Measurements from ENCODE around the gene CBX4. TPM values are rescaled to one million over a fixed set of nuclear protein-coding genes. Genes with fewer than 3 reads are reported as not detected.

CBX4 gene
- total and polyA plus RNA-seq, 2 of the 13 experiments (the other 11 are each of a cell fraction or from before 2014, with no cell fraction given): 25.8 to 50.8 TPM

GRCh38 chr17:79822583-79823124 is 16.6 kb downstream of the CBX4 start (continued):
- TF ChIP-seq MIER2 (CRISPR knock-in tag; IDR thresholded peaks at IDR 0.05) (peak; percentile 82), ZNF781 (CRISPR knock-in tag; IDR thresholded peaks at IDR 0.05; ENCODE audit: borderline replicate concordance, not compliant biosample characterization) (no peak), SKI (IDR thresholded peaks at IDR 0.05; ENCODE audit: partially characterized antibody) (no peak), ZNF276 (CRISPR knock-in tag; IDR thresholded peaks at IDR 0.05; ENCODE audit: low read depth) (0 out of 2 replicates have a peak, but pooled peaks have one; percentile 26), YEATS2 (CRISPR knock-in tag; IDR thresholded peaks at IDR 0.05; ENCODE audit: borderline replicate concordance) (peak; percentile 55; the same call in 1 of the 2 replicates), DMAP1 (CRISPR knock-in tag; IDR thresholded peaks at IDR 0.05) (peak; percentile 51; the same call in 1 of the 2 replicates), ISL2 (CRISPR knock-in tag; IDR thresholded peaks at IDR 0.05) (peak; percentile 55), ZNF382 (CRISPR knock-in tag; IDR thresholded peaks at IDR 0.05; ENCODE audit: borderline replicate concordance) (no peak), MZF1 (CRISPR knock-in tag; IDR thresholded peaks at IDR 0.05; ENCODE audit: borderline replicate concordance) (no peak), ZFP1 (CRISPR knock-in tag; IDR thresholded peaks at IDR 0.05) (peak; percentile 63), ARHGAP35 (CRISPR knock-in tag; IDR thresholded peaks at IDR 0.05; ENCODE audit: borderline replicate concordance) (0 out of 2 replicates have a peak, but pooled peaks have one; percentile 48), MAFF (IDR thresholded peaks at IDR 0.05; ENCODE audit: low read depth, low read length) (no peak), NFATC3 (CRISPR knock-in tag; IDR thresholded peaks at IDR 0.05) (no peak), TIGD3 (CRISPR knock-in tag; IDR thresholded peaks at IDR 0.05; ENCODE audit: borderline replicate concordance) (no peak), ZFP37 (CRISPR knock-in tag; IDR thresholded peaks at IDR 0.05; ENCODE audit: borderline replicate concordance) (0 out of 2 replicates have a peak, but pooled peaks have one; percentile 42), SMARCE1 (IDR thresholded peaks at IDR 0.05; ENCODE audit: borderline replicate concordance) (no peak), ZNF205 (CRISPR knock-in tag; IDR thresholded peaks at IDR 0.05) (0 out of 2 replicates have a peak, but pooled peaks have one; percentile 72)
- TF ChIP-seq, protein P1, sequence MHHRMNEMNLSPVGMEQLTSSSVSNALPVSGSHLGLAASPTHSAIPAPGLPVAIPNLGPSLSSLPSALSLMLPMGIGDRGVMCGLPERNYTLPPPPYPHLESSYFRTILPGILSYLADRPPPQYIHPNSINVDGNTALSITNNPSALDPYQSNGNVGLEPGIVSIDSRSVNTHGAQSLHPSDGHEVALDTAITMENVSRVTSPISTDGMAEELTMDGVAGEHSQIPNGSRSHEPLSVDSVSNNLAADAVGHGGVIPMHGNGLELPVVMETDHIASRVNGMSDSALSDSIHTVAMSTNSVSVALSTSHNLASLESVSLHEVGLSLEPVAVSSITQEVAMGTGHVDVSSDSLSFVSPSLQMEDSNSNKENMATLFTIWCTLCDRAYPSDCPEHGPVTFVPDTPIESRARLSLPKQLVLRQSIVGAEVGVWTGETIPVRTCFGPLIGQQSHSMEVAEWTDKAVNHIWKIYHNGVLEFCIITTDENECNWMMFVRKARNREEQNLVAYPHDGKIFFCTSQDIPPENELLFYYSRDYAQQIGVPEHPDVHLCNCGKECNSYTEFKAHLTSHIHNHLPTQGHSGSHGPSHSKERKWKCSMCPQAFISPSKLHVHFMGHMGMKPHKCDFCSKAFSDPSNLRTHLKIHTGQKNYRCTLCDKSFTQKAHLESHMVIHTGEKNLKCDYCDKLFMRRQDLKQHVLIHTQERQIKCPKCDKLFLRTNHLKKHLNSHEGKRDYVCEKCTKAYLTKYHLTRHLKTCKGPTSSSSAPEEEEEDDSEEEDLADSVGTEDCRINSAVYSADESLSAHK (CRISPR knock-in tag; IDR thresholded peaks at IDR 0.05; ENCODE audit: borderline replicate concordance): no peak
- TF ChIP-seq, protein P2, sequence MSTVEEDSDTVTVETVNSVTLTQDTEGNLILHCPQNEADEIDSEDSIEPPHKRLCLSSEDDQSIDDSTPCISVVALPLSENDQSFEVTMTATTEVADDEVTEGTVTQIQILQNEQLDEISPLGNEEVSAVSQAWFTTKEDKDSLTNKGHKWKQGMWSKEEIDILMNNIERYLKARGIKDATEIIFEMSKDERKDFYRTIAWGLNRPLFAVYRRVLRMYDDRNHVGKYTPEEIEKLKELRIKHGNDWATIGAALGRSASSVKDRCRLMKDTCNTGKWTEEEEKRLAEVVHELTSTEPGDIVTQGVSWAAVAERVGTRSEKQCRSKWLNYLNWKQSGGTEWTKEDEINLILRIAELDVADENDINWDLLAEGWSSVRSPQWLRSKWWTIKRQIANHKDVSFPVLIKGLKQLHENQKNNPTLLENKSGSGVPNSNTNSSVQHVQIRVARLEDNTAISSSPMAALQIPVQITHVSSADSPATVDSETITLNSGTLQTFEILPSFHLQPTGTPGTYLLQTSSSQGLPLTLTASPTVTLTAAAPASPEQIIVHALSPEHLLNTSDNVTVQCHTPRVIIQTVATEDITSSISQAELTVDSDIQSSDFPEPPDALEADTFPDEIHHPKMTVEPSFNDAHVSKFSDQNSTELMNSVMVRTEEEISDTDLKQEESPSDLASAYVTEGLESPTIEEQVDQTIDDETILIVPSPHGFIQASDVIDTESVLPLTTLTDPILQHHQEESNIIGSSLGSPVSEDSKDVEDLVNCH (CRISPR knock-in tag; IDR thresholded peaks at IDR 0.05): no peak
- TF ChIP-seq, protein P3, sequence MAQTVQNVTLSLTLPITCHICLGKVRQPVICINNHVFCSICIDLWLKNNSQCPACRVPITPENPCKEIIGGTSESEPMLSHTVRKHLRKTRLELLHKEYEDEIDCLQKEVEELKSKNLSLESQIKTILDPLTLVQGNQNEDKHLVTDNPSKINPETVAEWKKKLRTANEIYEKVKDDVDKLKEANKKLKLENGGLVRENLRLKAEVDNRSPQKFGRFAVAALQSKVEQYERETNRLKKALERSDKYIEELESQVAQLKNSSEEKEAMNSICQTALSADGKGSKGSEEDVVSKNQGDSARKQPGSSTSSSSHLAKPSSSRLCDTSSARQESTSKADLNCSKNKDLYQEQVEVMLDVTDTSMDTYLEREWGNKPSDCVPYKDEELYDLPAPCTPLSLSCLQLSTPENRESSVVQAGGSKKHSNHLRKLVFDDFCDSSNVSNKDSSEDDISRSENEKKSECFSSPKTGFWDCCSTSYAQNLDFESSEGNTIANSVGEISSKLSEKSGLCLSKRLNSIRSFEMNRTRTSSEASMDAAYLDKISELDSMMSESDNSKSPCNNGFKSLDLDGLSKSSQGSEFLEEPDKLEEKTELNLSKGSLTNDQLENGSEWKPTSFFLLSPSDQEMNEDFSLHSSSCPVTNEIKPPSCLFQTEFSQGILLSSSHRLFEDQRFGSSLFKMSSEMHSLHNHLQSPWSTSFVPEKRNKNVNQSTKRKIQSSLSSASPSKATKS (CRISPR knock-in tag; IDR thresholded peaks at IDR 0.05): no peak
